GM04504 (cell line): ENCODE data around the gene DVL1.

ENCODE experiments used
- DNase-seq: peaks from one replicate; pipeline ENCODE4 v3.0.0-alpha.2; 2012; ENCODE audit warnings: low read depth

DVL1 gene

DNA sequence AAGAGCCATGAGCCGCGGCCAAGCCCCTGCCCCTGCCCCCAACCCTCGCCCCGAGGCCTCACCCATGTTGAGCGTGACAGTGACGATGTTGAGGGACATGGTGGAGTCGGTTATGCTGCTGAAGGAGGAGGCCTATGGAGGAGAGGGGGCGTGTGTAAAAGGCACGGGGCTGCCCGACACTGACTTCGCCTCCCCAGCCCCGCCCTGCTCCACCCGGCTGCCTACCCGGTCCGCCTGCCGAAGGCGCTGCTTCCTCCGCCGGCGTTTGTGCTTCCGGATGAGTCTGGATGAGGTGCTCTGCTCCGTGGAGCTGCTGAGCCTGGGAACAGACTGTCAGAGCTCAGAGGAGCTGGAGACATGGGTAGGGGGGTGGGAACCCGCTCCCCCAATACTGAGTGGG lies 9.0 kb downstream of the DVL1 start:
- DNase-seq, result no peak

DNA sequence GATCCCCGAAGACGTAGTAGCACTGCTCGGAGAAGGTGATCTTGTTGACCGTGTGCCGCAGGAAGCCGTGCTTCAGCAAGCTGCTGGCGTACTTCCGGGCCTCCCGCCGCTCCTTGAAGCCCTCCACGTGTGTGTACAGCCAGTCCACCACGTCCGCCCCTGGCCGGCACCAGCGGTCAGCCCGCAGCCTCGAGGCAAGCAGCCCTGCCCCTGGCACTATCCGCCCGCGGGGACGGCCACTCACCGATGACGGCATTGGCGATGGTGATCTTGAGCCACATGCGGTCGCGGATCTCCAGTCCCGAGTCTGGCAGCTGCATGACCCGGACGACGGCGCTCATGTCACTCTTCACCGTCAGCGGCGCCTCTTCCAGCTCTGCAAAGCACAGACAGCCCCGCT lies 10.9 kb downstream of the DVL1 start:
- DNase-seq, result no peak

DNA sequence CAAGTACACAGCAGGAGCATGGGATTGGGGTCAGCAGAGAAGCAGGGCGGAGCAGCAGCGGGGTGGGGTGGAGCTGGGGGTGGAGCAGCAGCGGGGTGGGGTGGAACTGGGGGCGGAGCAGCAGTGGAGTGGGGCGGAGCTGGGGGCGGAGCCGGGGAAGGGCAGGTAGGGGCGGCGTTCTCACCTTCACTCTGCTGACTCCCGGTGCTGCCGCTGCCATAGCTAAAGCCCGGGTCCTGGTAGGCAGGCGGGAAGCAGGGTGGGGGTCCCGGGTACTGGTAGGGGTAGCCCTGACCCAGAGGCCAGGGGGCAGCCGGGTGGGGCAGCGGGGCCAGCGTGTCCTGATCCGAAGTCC lies 11.4 kb downstream of the DVL1 start:
- DNase-seq, result no peak

DNA sequence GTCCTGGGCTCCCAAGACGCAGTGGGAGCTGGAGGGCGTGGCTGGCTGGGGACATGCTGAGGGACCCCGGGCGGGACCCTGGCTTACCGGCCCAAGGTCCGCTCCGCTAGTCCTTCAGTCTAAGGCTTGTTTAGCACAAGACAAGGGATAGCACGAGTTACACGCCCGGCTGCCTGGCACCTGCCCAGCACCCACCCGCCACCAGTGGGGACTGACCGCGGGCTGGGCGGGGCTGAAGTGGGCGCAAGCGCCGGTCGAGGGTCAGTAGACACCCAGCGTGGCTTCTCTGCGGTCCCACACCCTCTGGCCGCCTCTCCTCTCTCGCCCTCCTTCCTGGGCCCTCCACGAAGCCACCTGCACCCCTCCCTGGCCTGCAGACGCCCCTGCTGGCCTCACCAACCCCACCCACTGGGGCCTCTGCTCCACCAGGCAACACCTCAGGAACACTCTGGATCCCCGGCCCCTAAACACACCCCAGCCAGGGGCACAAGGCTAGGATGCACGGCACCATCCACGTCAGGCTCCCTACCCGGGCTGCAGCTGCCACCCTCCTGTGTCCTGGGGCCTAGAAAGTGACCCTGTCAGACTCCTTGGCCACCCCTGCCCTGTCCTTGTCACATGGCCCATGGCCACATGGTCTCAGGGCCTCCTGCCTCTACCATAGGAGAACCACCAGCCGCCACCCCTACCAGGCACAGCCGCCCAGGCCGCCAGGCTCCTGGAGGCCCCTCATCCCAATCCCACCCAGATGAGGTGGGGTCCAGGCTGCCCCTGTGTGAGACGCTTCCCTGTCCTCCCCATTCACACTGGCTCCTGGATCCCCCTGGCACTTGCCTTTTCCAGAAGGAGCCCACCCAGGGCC lies 12.1 kb downstream of the DVL1 start:
- DNase-seq, result no peak

DNA sequence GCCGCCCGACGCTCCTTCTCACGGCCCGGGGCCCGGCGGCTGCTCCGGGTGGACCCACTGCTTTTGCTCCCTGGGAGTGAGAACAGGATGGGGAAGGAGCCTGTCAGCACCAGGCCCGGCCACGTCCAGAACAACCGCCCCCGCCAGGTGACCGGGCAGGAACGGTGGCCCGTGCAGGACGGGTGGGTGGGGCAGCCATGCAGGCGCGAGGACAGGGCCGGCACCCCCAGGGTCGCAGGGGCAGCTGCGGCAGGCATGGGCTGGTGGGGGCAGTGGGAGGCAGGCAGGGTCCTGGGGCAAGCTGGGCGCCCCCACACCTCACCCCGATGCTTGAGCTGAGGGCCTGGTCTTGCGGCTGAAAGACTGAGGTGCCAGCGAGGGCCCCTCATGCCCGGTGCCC lies 12.8 kb downstream of the DVL1 start:
- DNase-seq, result no peak

DNA sequence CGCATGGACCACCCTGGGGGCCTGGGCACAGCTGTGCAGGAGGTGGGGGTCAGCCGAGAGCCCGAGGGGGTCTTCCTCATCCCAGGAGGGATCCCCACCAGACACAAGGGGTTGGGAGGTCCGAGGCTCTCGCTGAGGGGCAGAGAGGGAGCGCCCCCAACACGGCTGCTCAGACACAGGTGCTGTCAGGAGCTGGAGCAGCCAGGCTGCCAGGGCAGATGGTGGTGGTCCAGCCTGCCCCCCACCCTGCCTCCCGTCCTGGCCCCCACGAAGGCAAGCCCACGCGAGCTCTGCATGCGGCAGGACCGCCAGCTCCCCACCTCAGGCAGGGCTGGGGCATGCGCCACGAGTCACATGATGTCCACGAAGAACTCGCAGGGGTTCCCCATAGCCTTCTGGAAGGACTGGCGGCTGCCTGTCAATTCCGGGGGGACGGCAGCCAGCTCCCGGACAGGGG lies 13.4 kb downstream of the DVL1 start:
- DNase-seq, result no peak

DNA sequence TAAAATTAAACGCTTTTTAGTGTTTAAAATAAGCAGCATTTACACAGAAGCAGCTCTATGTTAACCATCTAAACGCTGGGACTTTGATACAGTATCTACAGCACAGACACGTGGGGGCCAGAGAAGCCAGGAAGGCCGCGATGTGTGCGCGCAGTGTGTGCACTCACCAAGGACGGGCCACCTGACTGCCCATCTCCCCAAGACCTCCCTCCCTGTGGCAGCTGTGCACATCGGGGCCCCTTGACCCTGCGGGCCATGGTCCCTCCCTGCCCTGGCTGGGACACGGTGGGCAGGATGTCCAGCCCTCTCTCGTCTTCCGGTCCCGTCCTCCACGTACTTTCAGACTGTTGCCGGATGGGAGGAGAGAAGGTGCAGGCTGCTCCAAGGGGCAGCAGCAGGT lies 13.9 kb downstream of the DVL1 start:
- DNase-seq, result no peak

DNA sequence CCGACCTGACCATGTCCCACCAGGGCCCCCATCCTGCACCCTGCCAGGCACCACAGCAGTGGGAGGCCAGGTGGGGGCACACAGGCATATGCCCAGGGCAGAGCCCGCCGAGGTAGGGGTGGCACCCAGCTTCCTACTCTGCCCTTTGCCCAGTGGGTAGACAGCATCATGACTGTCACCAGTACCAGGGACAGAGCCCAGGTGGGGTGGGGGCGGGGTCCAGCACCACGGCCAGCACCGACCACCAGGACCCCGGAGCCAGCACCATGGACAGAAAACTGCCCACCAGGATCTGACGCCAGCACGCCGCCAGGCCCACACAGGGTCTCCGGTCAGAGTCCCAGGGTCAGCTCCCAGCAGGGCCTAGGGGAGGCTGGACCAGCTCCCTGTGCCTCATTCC lies 14.4 kb downstream of the DVL1 start:
- DNase-seq, result no peak

DNA sequence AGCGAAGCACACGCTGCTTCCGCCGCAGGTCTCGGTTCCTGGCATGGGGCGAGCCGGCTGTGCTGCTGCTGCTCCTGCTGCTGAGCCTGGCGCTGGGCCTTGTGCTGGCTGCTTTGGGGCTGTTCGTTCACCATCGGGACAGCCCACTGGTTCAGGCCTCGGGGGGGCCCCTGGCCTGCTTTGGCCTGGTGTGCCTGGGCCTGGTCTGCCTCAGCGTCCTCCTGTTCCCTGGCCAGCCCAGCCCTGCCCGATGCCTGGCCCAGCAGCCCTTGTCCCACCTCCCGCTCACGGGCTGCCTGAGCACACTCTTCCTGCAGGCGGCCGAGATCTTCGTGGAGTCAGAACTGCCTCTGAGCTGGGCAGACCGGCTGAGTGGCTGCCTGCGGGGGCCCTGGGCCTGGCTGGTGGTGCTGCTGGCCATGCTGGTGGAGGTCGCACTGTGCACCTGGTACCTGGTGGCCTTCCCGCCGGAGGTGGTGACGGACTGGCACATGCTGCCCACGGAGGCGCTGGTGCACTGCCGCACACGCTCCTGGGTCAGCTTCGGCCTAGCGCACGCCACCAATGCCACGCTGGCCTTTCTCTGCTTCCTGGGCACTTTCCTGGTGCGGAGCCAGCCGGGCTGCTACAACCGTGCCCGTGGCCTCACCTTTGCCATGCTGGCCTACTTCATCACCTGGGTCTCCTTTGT lies 15.5 kb downstream of the DVL1 start:
- DNase-seq, result no peak

DNA sequence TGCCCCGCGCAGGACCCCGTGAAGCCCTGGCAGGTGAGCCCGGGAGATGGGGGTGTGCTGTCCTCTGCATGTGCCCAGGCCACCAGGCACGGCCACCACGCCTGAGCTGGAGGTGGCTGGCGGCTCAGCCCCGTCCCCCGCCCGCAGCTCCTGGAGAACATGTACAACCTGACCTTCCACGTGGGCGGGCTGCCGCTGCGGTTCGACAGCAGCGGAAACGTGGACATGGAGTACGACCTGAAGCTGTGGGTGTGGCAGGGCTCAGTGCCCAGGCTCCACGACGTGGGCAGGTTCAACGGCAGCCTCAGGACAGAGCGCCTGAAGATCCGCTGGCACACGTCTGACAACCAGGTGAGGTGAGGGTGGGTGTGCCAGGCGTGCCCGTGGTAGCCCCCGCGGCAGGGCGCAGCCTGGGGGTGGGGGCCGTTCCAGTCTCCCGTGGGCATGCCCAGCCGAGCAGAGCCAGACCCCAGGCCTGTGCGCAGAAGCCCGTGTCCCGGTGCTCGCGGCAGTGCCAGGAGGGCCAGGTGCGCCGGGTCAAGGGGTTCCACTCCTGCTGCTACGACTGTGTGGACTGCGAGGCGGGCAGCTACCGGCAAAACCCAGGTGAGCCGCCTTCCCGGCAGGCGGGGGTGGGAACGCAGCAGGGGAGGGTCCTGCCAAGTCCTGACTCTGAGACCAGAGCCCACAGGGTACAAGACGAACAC lies 16.3 kb downstream of the DVL1 start:
- DNase-seq, result no peak

DNA sequence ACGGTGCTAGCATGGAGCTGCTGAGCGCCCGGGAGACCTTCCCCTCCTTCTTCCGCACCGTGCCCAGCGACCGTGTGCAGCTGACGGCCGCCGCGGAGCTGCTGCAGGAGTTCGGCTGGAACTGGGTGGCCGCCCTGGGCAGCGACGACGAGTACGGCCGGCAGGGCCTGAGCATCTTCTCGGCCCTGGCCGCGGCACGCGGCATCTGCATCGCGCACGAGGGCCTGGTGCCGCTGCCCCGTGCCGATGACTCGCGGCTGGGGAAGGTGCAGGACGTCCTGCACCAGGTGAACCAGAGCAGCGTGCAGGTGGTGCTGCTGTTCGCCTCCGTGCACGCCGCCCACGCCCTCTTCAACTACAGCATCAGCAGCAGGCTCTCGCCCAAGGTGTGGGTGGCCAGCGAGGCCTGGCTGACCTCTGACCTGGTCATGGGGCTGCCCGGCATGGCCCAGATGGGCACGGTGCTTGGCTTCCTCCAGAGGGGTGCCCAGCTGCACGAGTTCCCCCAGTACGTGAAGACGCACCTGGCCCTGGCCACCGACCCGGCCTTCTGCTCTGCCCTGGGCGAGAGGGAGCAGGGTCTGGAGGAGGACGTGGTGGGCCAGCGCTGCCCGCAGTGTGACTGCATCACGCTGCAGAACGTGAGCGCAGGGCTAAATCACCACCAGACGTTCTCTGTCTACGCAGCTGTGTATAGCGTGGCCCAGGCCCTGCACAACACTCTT lies 17.0 kb downstream of the DVL1 start:
- DNase-seq, result no peak

DNA sequence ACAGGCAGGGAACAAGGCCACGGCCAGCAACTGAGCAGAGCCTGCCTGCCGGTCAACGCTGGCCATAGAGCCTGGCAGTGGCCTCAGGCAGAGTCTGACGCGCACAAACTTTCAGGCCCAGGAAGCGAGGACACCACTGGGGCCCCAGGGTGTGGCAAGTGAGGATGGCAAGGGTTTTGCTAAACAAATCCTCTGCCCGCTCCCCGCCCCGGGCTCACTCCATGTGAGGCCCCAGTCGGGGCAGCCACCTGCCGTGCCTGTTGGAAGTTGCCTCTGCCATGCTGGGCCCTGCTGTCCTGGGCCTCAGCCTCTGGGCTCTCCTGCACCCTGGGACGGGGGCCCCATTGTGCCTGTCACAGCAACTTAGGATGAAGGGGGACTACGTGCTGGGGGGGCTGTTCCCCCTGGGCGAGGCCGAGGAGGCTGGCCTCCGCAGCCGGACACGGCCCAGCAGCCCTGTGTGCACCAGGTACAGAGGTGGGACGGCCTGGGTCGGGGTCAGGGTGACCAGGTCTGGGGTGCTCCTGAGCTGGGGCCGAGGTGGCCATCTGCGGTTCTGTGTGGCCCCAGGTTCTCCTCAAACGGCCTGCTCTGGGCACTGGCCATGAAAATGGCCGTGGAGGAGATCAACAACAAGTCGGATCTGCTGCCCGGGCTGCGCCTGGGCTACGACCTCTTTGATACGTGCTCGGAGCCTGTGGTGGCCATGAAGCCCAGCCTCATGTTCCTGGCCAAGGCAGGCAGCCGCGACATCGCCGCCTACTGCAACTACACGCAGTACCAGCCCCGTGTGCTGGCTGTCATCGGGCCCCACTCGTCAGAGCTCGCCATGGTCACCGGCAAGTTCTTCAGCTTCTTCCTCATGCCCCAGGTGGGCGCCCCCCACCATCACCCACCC lies 17.9 kb downstream of the DVL1 start, which contains the start of gene TAS1R3:
Gene TAS1R3 (plus strand): TSS at position 213 of the 898 bp plus-strand sequence. CDS start 66 bp downstream, at position 279.
- no peak for DNase-seq

DNA sequence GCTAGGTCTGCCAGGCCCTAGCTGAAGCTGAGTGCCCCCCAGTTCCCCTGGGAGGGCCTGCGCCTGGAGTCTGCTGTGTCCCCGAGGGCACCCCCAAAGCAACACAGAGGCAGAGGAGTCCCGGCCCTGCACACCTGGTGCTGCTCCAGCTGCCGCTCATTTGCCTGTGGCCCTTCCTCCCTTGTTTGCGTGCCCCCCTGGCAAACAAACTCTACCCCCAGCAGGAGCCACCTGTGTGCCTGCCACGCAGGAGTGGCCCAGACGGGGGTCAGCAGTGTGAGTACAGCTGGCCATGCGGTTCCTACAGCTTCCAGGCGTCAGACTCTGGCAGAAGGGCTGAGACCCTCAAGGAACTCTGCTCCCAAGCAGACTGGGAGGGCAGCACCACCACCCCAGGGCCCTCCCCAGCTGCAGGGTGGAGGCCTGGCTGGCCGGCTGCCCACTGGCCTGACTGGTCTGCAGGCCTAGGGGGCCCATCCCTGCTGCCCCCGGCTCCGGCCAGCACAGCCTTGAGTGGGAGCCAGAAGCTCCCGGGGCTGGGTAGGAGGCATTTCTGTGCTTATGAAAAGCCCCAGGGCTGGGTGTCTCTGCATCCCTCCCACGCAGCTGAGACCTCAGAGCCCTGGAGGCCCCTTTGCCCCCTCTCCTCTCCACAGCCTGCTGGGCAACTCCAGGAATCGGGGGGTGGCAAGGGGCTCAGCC lies 18.7 kb downstream of the DVL1 start:
- no peak for DNase-seq

DNA sequence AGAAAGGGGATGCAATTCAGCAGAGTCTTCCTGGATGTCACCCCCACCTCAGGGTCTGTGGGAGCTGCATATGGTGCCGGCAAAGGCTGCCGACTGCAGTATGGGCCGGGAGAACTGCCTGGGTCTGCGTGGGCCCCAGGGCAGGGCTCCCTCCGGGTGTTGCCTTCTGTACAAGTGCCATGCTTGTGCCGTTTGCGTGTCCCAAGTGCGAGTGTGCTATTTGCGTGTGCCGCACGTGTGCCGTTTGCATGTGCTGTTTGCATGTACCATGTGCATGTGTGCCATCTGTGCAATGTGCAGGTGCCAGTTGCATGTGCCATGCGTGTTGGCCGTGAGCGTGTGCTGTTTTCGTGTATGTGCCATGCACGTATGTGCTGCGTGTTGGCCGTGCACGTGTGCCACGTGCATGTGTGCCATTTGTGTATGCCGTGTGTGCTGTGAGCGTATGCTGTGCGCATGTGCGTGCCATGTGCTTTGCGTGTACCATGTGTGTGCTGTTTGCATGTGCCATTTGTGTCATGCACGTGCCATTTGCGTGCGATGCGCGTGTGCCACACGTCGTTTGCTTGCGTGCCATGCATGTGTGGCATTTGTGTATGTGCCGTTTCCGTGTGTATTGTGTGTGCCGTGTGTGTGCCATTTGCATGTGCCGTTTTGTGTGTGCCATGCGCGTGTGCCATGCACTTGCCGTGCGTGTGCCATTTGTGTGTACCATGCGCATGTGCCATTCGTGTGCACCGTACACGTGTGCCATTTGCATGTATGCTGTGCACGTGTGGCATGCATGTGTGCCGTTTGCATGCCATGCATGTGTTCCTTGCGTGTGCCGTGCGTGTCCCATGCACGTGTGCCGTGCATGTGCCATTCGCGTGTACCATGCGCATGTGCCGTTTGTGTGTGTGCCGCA lies 19.7 kb downstream of the DVL1 start:
- DNase-seq, result no peak

DNA sequence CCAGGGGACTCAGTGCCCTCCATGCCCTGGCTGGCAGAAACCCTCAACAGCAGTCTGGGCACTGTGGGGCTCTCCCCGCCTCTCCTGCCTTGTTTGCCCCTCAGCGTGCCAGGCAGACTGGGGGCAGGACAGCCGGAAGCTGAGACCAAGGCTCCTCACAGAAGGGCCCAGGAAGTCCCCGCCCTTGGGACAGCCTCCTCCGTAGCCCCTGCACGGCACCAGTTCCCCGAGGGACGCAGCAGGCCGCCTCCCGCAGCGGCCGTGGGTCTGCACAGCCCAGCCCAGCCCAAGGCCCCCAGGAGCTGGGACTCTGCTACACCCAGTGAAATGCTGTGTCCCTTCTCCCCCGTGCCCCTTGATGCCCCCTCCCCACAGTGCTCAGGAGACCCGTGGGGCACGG lies 21.0 kb downstream of the DVL1 start:
- no peak for DNase-seq

DNA sequence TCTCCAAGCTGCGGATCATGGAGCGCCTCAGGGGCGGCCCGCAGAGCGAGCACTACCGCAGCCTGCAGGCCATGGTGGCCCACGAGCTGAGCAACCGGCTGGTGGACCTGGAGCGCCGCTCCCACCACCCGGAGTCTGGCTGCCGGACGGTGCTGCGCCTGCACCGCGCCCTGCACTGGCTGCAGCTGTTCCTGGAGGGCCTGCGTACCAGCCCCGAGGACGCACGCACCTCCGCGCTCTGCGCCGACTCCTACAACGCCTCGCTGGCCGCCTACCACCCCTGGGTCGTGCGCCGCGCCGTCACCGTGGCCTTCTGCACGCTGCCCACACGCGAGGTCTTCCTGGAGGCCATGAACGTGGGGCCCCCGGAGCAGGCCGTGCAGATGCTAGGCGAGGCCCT lies 21.9 kb downstream of the DVL1 start:
- DNase-seq, result no peak

DNA sequence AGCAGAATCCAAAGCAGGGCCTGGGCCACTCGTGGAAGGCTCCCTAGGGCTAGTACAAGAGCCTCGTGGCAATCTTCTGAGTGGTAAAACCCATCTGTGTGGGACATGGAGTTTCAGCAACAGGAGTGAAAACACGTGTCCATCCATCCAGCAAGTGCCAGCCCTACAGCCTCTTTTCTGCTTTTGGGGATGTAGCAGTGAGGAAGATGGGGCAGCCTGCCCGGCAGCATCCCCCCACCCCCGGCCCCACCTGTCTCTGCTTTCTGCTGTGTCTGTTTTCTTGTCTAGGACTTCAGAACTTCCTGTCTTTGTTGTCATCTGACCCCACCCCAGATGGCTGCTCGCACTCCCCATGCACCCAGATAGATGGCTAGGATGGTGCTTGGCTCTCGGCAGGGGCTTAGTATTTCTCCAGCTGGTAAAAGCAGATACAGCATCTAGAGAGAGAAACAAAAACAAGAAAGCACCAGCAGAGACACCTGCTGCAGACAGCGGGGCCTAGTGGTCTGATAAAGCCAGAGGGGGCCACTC lies 23.1 kb downstream of the DVL1 start:
- DNase-seq, result no peak

DNA sequence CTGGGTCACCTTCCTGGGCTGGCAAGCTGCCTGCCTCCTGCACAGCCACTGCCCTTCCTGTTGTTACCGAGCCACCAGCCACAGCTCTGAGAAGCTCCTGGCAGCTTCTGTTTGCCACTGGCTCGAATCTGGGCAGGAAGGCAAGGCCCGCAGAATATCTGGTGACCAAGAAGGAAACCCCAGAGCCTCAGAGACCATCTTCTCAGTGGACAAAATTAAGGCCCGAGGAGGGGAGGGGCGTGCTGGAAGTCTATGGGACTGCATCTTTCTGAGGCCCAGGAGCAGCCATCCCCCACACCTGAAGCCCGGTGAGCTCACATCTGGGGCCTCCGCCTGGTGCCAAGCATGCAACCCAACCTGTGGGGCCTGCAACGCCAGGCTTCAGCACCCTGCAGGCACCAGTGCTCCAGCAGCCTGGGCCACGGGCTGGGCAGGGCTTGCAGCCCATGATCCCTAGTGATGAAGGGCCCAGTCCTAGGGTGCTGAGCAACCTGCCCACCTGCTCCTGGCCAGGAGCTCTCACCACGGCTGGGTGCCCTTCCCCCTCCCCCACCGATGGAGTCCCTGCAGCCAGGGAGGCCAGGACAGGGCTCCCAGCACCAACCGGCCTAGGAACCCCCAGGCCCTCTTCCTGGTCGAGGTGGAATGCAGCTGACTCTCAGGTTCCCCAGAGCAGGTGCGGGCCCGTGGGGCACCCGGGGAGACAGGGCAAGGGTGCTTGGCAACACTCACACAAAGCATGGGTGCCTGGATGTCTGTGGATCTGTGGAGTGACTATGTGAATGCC lies 23.7 kb downstream of the DVL1 start:
- no peak for DNase-seq
